Rectal smooth muscle tissue (tissue), 1 donor: ENCODE data around the gene RPS28.
A peak's percentile ranks its signal among the peaks of the same experiment; 100 is the strongest.

Experiments
- H3K27ac ChIP-seq: one replicate; pipeline ENCODE4 v1.7.0; 2013; ENCODE audit warnings: low read depth, low read length, inconsistent platforms
- H3K27me3 ChIP-seq: one replicate; pipeline ENCODE4 v1.7.0; 2013; ENCODE audit warnings: low read length; ENCODE audit not compliant: control insufficient read depth, insufficient read depth
- H3K36me3 ChIP-seq: one replicate; pipeline ENCODE4 v1.7.0; 2013; ENCODE audit warnings: low read length; ENCODE audit not compliant: control insufficient read depth, insufficient read depth
- H3K4me1 ChIP-seq: one replicate; pipeline ENCODE4 v1.7.0; 2013; ENCODE audit warnings: low read length; ENCODE audit not compliant: control insufficient read depth, insufficient read depth
- H3K4me3 ChIP-seq: one replicate; pipeline ENCODE4 v1.7.0; 2013; ENCODE audit warnings: low read length
- H3K9ac ChIP-seq: one replicate; pipeline ENCODE4 v1.7.0; 2013; ENCODE audit warnings: low read length

Gene RPS28

GRCh38 chr19:8358948-8359347 is 37.7 kb downstream of the RPS28 start:
- no peak overlapping the region for H3K4me3 ChIP-seq
- peaks cover 14% of the 10 kb centered on the region for H3K4me1 ChIP-seq
- no peaks in the 10 kb centered on the region for H3K36me3 ChIP-seq
- H3K27ac ChIP-seq, result no peak overlapping the region
- no peak overlapping the region for H3K9ac ChIP-seq
- H3K27me3 ChIP-seq, result no peaks in the 10 kb centered on the region

DNA sequence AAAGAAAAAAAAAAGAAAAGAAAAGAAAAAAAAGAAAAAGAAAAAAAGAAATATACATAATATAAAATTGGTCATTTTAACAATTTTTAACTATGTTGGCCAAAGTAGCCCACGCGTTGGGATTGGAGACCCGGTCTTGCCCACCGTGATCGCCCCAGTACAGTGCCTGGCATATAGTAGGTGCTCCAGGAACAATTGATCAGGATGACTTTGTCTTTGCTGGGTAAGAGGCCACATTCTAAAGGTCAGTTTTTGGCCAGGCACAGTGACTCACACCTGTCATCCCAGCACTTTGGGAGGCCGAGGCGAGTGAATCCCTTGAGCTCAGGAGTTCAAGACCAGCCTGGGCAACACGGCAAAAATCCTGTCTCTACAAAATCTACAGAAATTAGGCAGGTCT is 38.9 kb downstream of the RPS28 start:
- H3K4me3 ChIP-seq, result no peak overlapping the region
- H3K4me1 ChIP-seq, result peaks cover 14% of the 10 kb centered on the region
- H3K9ac ChIP-seq, result no peak overlapping the region
- H3K36me3 ChIP-seq, result no peaks in the 10 kb centered on the region
- no peaks in the 10 kb centered on the region for H3K27me3 ChIP-seq
- H3K27ac ChIP-seq, result no peak overlapping the region

- H3K9ac ChIP-seq, result no peak overlapping the region
- H3K4me1 ChIP-seq, result peaks cover 22% of the 10 kb centered on the region
- H3K4me3 ChIP-seq, result peak overlapping the region; percentile 44
- H3K27ac ChIP-seq, result peak overlapping the region; percentile 87
- no peaks in the 10 kb centered on the region for H3K27me3 ChIP-seq
- no peaks in the 10 kb centered on the region for H3K36me3 ChIP-seq
Observed at GRCh38 chr19:8361921-8362793, 40.9 kb downstream of the RPS28 start.

DNA sequence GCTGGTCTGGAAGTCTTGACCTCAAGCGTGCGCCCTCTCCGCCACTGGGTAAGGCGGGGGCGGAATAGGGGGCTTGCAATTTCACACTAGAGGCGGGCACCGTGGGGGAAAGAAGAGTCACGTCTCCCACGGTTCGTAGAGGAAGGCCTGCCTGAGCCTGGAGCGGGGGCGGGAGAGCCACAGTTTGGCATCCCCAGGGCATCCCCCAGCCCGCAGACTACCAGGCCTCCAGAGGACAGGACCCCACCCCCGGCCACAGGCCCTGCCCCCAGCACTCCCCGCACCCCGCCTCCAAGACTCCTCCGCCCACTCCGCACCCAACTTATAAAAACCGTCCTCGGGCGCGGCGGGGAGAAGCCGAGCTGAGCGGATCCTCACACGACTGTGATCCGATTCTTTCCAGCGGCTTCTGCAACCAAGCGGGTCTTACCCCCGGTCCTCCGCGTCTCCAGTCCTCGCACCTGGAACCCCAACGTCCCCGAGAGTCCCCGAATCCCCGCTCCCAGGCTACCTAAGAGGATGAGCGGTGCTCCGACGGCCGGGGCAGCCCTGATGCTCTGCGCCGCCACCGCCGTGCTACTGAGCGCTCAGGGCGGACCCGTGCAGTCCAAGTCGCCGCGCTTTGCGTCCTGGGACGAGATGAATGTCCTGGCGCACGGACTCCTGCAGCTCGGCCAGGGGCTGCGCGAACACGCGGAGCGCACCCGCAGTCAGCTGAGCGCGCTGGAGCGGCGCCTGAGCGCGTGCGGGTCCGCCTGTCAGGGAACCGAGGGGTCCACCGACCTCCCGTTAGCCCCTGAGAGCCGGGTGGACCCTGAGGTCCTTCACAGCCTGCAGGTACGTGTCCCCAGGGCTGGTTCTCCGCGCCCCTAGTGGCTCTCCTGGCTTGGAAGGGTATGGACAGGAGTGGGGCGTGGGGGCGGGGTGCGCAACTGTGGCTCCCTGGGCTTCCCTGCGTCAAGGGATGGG is 42.8 kb downstream of the RPS28 start, which contains the start of gene ANGPTL4:
Gene ANGPTL4 (plus strand): TSS at position 353 of the 969 bp plus-strand sequence. CDS start 167 bp downstream, at position 520.
- Histone ChIP-seq H3K27me3 (no peaks in the 10 kb centered on the region), H3K27ac (peak within 1 kb of the TSS; percentile 89), H3K4me1 (peaks cover 35% of the 10 kb centered on the region), H3K4me3 (peak within 1 kb of the TSS; percentile 89), H3K9ac (peak within 1 kb of the TSS; percentile 49), H3K36me3 (no peaks in the 10 kb centered on the region)

DNA sequence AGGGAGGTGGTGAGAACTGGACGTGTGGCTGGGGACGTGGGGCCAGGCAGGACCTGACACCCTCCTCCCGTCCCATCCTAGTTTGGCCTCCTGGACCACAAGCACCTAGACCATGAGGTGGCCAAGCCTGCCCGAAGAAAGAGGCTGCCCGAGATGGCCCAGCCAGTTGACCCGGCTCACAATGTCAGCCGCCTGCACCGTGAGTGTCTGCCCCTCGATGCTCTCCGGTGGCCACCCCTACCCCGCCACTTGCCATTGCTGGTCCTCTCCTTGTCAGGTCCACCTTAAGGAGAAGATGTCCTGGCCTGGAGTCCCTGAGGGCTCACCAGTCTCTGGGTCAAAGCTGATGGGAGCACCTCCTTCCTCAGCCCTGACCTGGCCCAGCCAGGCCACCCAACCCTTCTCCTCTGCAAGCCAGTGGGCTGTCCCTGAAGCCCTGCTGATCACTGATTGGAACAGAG is 44.9 kb downstream of the RPS28 start:
- H3K4me1 ChIP-seq, result peaks cover 35% of the 10 kb centered on the region
- no peaks in the 10 kb centered on the region for H3K27me3 ChIP-seq
- peak overlapping the region; percentile 24 for H3K27ac ChIP-seq
- H3K36me3 ChIP-seq, result no peaks in the 10 kb centered on the region
- no peak overlapping the region for H3K9ac ChIP-seq
- H3K4me3 ChIP-seq, result peak overlapping the region; percentile 32

DNA sequence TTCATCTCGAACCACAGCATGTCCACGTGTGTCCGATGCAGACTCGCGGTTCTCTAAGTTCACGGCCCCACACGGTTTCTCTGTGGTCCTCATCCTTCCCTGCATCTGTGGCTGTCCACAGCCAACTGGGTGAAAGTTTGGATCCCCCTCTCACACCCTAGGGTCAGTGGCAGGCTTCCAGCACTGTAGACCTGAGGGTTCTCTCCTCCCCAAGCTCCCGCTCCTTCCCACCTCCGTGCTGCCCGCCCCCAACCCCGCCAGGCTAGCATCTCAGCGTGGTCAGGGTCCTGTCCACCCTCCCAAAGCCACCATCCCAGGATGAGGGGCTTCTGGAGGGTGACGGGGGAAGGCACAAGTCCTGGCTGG is 45.6 kb downstream of the RPS28 start:
- Histone ChIP-seq H3K36me3 (no peaks in the 10 kb centered on the region), H3K4me3 (peak overlapping the region; percentile 51), H3K27me3 (no peaks in the 10 kb centered on the region), H3K27ac (peak overlapping the region; percentile 87), H3K4me1 (peaks cover 31% of the 10 kb centered on the region), H3K9ac (no peak overlapping the region)

- H3K27me3 ChIP-seq, result no peaks in the 10 kb centered on the region
- no peak overlapping the region for H3K9ac ChIP-seq
Observed at GRCh38 chr19:8367327-8368001, 46.2 kb downstream of the RPS28 start.

DNA sequence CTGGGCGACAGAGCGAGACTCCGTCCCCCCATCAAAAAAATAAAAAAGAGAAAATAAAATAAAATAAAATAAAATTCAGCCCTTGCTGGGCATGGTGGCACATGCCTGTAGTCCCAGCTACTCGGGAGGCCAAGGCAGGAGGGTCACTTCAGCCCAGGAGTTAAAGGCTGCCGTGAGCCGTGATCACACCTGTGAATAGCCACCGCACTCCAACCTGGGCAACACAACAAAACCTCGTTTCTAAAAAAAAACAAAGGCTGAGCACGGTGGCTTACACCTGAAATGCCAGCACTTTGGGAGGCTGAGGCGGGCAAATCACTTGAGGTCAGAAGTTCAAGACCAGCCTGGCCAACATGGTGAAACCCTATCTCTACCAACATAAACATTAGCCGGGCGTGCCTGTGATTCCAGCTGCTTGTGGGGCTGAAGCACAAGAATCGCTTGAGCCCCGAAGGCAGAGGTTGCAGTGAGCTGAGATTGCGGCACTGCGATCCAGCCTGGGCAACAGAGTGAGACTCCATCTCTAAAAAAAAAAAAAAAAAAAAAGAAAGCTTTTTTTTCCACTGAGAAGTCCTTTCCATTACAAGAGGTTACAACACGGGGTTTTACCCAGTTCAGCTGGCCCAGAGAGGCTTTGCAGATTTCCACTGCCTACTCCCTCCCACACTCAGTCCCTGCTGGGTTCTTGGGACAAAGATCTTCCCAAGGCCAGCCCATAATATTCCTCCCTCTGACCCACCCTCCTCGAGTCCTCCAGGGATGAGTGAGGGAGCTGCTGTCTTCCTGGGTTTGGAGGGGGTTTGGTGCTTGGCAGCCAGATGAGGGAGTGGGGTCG is 49.1 kb downstream of the RPS28 start:
- H3K9ac ChIP-seq, result no peak overlapping the region
- no peak overlapping the region for H3K4me3 ChIP-seq
- H3K36me3 ChIP-seq, result peaks cover 7% of the 10 kb centered on the region
- no peak overlapping the region for H3K27ac ChIP-seq
- H3K4me1 ChIP-seq, result peaks cover 20% of the 10 kb centered on the region
- no peaks in the 10 kb centered on the region for H3K27me3 ChIP-seq

More at GRCh38 chr19:8367327-8368001, 46.2 kb downstream of the RPS28 start:
- H3K36me3 ChIP-seq, result no peaks in the 10 kb centered on the region
- H3K27ac ChIP-seq, result peak overlapping the region; percentile 87
- peaks cover 26% of the 10 kb centered on the region for H3K4me1 ChIP-seq
- peak overlapping the region; percentile 51 for H3K4me3 ChIP-seq

DNA sequence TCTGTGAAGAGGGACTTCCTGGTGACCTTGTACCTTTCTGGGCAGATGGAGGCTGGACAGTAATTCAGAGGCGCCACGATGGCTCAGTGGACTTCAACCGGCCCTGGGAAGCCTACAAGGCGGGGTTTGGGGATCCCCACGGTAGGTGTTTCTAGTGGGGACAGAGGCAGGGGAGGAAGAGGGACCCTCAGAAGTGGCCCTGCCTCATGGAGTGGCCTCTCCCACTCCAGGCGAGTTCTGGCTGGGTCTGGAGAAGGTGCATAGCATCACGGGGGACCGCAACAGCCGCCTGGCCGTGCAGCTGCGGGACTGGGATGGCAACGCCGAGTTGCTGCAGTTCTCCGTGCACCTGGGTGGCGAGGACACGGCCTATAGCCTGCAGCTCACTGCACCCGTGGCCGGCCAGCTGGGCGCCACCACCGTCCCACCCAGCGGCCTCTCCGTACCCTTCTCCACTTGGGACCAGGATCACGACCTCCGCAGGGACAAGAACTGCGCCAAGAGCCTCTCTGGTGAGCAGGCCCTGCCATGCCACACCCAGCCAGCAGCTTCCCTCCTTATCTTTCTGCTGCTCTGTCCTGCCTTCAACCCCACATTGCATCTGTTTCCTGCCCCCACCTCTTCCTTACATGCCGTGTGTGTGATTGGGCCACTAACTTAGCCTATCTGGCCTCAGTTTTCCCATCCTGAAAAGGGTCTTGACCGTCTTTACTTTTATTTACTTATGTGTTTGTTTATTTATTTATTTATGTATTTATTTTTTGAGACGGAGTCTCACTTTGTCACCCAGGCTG is 49.9 kb downstream of the RPS28 start:
- peaks cover 7% of the 10 kb centered on the region for H3K36me3 ChIP-seq
- no peaks in the 10 kb centered on the region for H3K27me3 ChIP-seq
- no peak overlapping the region for H3K27ac ChIP-seq
- H3K9ac ChIP-seq, result no peak overlapping the region
- peaks cover 19% of the 10 kb centered on the region for H3K4me1 ChIP-seq
- H3K4me3 ChIP-seq, result no peak overlapping the region
